HEK293 (cell line): Measurements from ENCODE around the gene LIN7A.

Experiments
- SCRT2 ChIP-seq: fragments of 450-650 bp; formaldehyde crosslinking; IDR thresholded peaks from 2 replicates; pipeline ENCODE4 v1.5.1; 2016; ENCODE audit warnings: missing biosample characterization, missing genetic modification characterization
- SETDB1 ChIP-seq: IDR thresholded peaks from one replicate; pipeline ENCODE4 v1.6.1; 2017; ENCODE audit warnings: mild to moderate bottlenecking, low read length, moderate library complexity, mixed read lengths; ENCODE audit not compliant: insufficient read length
- ZFP37 ChIP-seq: fragments of 450-650 bp; formaldehyde crosslinking; IDR thresholded peaks from 2 replicates; pipeline ENCODE4 v1.5.1; 2016; ENCODE audit warnings: missing biosample characterization, missing genetic modification characterization
- ZNF274 ChIP-seq, 2 experiments: fragments of 200-500 bp in 1 of 2; fragments of 450-650 bp in 1 of 2; sonication (Bioruptor generic) in 1 of 2; formaldehyde crosslinking in 1 of 2; IDR thresholded peaks; 2 replicates each; pipeline versions ENCODE4 v1.5.1 to v1.6.1; 2014 to 2016; ENCODE audit warnings: borderline replicate concordance in 1 of 2, inconsistent platforms in 1 of 2, low read length in 1 of 2, missing biosample characterization in 1 of 2, missing genetic modification characterization in 1 of 2
- TF ChIP-seq, protein P1 (sequence below): sonication (generic); formaldehyde crosslinking; IDR thresholded peaks from 2 replicates; pipeline ENCODE4 v1.8.1; 2022; ENCODE audit warnings: mild to moderate bottlenecking, moderate library complexity, missing genetic modification reagents
- TF ChIP-seq, protein P2 (sequence below): fragments of 450-650 bp; formaldehyde crosslinking; IDR thresholded peaks from 2 replicates; pipeline ENCODE4 v1.5.1; 2016; ENCODE audit warnings: missing biosample characterization, missing genetic modification characterization

DNA sequence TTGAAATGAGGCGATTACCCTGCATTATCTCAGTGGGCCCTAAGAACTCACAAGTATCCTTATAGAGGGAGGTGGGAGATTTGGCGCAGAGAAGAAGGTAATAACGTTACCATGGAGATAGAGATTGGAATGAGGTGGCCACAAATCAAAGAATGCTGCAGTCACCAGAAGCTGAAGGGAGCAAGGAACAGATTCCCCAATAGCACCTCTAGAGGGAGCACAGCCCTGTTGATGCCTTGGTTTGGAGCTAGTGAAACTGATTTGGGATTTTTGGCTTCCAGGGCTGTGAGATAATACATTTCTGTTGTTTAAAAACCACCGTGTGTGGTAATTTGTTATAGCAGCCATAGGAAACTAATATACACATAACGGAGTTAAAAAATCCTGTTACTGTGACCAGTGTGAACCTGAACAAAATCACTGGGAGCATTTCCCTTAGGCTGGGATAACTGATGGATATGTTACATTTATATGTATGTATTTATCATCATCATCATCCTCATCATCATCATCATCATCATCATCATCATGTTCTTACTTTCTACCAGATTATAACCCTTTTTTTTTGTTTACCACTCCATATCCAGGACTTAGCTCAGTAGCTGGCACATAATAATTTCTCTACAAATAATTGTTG, 100.3 kb downstream of the LIN7A start:
- TF ChIP-seq ZNF274 (IDR thresholded peaks at IDR 0.05; ENCODE audit: low read length) (no peak), ZNF274 (tag by site-specific recombination; IDR thresholded peaks at IDR 0.05; ENCODE audit: borderline replicate concordance) (no peak), SETDB1 (no peak), ZFP37 (tag by site-specific recombination) (no peak), SCRT2 (no peak)
- TF ChIP-seq, protein P1, sequence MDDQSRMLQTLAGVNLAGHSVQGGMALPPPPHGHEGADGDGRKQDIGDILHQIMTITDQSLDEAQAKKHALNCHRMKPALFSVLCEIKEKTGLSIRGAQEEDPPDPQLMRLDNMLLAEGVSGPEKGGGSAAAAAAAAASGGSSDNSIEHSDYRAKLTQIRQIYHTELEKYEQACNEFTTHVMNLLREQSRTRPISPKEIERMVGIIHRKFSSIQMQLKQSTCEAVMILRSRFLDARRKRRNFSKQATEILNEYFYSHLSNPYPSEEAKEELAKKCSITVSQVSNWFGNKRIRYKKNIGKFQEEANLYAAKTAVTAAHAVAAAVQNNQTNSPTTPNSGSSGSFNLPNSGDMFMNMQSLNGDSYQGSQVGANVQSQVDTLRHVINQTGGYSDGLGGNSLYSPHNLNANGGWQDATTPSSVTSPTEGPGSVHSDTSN = no peak
- TF ChIP-seq, protein P2, sequence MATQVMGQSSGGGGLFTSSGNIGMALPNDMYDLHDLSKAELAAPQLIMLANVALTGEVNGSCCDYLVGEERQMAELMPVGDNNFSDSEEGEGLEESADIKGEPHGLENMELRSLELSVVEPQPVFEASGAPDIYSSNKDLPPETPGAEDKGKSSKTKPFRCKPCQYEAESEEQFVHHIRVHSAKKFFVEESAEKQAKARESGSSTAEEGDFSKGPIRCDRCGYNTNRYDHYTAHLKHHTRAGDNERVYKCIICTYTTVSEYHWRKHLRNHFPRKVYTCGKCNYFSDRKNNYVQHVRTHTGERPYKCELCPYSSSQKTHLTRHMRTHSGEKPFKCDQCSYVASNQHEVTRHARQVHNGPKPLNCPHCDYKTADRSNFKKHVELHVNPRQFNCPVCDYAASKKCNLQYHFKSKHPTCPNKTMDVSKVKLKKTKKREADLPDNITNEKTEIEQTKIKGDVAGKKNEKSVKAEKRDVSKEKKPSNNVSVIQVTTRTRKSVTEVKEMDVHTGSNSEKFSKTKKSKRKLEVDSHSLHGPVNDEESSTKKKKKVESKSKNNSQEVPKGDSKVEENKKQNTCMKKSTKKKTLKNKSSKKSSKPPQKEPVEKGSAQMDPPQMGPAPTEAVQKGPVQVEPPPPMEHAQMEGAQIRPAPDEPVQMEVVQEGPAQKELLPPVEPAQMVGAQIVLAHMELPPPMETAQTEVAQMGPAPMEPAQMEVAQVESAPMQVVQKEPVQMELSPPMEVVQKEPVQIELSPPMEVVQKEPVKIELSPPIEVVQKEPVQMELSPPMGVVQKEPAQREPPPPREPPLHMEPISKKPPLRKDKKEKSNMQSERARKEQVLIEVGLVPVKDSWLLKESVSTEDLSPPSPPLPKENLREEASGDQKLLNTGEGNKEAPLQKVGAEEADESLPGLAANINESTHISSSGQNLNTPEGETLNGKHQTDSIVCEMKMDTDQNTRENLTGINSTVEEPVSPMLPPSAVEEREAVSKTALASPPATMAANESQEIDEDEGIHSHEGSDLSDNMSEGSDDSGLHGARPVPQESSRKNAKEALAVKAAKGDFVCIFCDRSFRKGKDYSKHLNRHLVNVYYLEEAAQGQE (tag by site-specific recombination) = no peak
